OCI-LY3 (cell line): ENCODE measurements around the gene MYH16.
"Not testable (repeated sequence)": the region's sequence is repeated elsewhere in the genome, so short reads cannot be mapped to it uniquely, and the experiment has no call there.

Source experiments
- H2AFZ ChIP-seq: fragments of 200-600, 300-600 bp; shearing (Covaris generic); 2 replicates; pipeline ENCODE4 v1.6.0; 2014; ENCODE audit warnings: antibody characterized with exemption, low read depth, low read length
- H3K27ac ChIP-seq: fragments of 200-600, 300-600 bp; sonication (generic); 2 replicates; pipeline ENCODE4 v1.5.1; 2014; ENCODE audit warnings: mild to moderate bottlenecking, low read length, moderate library complexity, mixed read lengths
- H3K27me3 ChIP-seq: fragments of 200-600, 300-600 bp; sonication (generic); 2 replicates; pipeline ENCODE4 v1.6.1; 2014; ENCODE audit warnings: low read depth, low read length, mixed read lengths
- H3K36me3 ChIP-seq: fragments of 200-600, 300-600 bp; sonication (generic); replicated peaks from 2 replicates; pipeline ENCODE3; 2014; ENCODE audit warnings: low read depth, low read length, mixed read lengths
- H3K4me1 ChIP-seq: fragments of 300-600, 200-600 bp; sonication (generic); 2 replicates; pipeline ENCODE4 v1.6.1; 2014; ENCODE audit warnings: low read length, mixed read lengths
- H3K4me2 ChIP-seq: fragments of 200-600, 300-600 bp; sonication (generic); 2 replicates; pipeline ENCODE4 v1.6.1; 2014; ENCODE audit warnings: low read length, mixed read lengths
- H3K4me3 ChIP-seq: fragments of 300-600, 200-600 bp; sonication (generic); 2 replicates; pipeline ENCODE4 v1.5.1; 2014; ENCODE audit warnings: antibody characterized with exemption, mild to moderate bottlenecking, low read length, moderate library complexity
- H3K79me2 ChIP-seq: fragments of 300-600, 200-600 bp; shearing (Covaris generic); 2 replicates; pipeline ENCODE4 v1.6.1; 2014; ENCODE audit warnings: mild to moderate bottlenecking, low read length, mixed read lengths
- H3K9ac ChIP-seq: fragments of 300-600, 200-600 bp; shearing (Covaris generic); 2 replicates; pipeline ENCODE4 v1.6.0; 2014; ENCODE audit warnings: mild to moderate bottlenecking, low read length, moderate library complexity
- H3K9me3 ChIP-seq: fragments of 200-600, 300-600 bp; shearing (Covaris generic); 2 replicates; pipeline ENCODE4 v1.6.1; 2014; ENCODE audit warnings: low read length, mixed read lengths; ENCODE audit not compliant: insufficient read depth
- H4K20me1 ChIP-seq: fragments of 200-600, 300-600 bp; sonication (generic); 2 replicates; pipeline ENCODE4 v1.6.1; 2016; ENCODE audit warnings: low read length, mixed read lengths; ENCODE audit not compliant: insufficient read depth
- CTCF ChIP-seq: fragments of 200-600, 300-600 bp; sonication (generic); IDR thresholded peaks from 2 replicates; pipeline ENCODE4 v1.5.1; 2014; ENCODE audit warnings: antibody characterized with exemption, low read length, low read depth
- EZH2phosphoT487 ChIP-seq: fragments of 200-600 bp; shearing (Covaris generic); IDR thresholded peaks from 2 replicates; pipeline ENCODE4 v1.6.1; 2018; ENCODE audit warnings: antibody characterized with exemption, mixed run types, low read depth

Gene MYH16

GRCh38 chr7:99278180-99278579, 5.5 kb downstream of the MYH16 start:
- TF ChIP-seq EZH2phosphoT487 (no peak), CTCF (no peak)
- H3K27me3 ChIP-seq = no peaks in the 10 kb centered on the region; the same call in 1 of the 2 replicates
- no peaks in the 10 kb centered on the region for H3K79me2 ChIP-seq
- no peaks in the 10 kb centered on the region for H3K9me3 ChIP-seq
- H3K4me3 ChIP-seq = no peak overlapping the region
- H3K27ac ChIP-seq = no peak overlapping the region
- H3K36me3 ChIP-seq = no peaks in the 10 kb centered on the region
- H4K20me1 ChIP-seq = no peaks in the 10 kb centered on the region
- H3K9ac ChIP-seq = no peak overlapping the region
- no peak overlapping the region for H2AFZ ChIP-seq
- H3K4me1 ChIP-seq = peaks cover 5% of the 10 kb centered on the region; the same call in 1 of the 2 replicates
- no peak overlapping the region for H3K4me2 ChIP-seq

- H3K27ac ChIP-seq, H3K9ac ChIP-seq, H3K79me2 ChIP-seq, H4K20me1 ChIP-seq, H3K4me1 ChIP-seq, H3K9me3 ChIP-seq, H3K36me3 ChIP-seq, H3K4me3 ChIP-seq, H2AFZ ChIP-seq, H3K4me2 ChIP-seq, H3K27me3 ChIP-seq: not testable (repeated sequence)
These were observed 11.5 kb downstream of the MYH16 start for GRCh38 chr7:99284165-99284564.

GRCh38 chr7:99287779-99288534, 15.3 kb downstream of the MYH16 start:
- no peak overlapping the region for H3K9ac ChIP-seq
- H3K27ac ChIP-seq = no peak overlapping the region
- no peak for TF ChIP-seq EZH2phosphoT487
- no peak for TF ChIP-seq CTCF

GRCh38 chr7:99289185-99289584, 16.5 kb downstream of the MYH16 start:
- Histone ChIP-seq H2AFZ (no peak overlapping the region), H4K20me1 (no peaks in the 10 kb centered on the region), H3K9ac (no peak overlapping the region), H3K27ac (no peak overlapping the region), H3K4me1 (no peaks in the 10 kb centered on the region), H3K27me3 (no peaks in the 10 kb centered on the region), H3K9me3 (no peaks in the 10 kb centered on the region), H3K4me3 (no peak overlapping the region), H3K4me2 (no peak overlapping the region), H3K79me2 (no peaks in the 10 kb centered on the region), H3K36me3 (no peaks in the 10 kb centered on the region)
- TF ChIP-seq EZH2phosphoT487 = no peak
- no peak for TF ChIP-seq CTCF

More at GRCh38 chr7:99287779-99288534, 15.3 kb downstream of the MYH16 start:
- Histone ChIP-seq H4K20me1 (no peaks in the 10 kb centered on the region), H3K27me3 (no peaks in the 10 kb centered on the region), H3K9me3 (no peaks in the 10 kb centered on the region), H3K4me3 (no peak overlapping the region), H3K36me3 (no peaks in the 10 kb centered on the region), H3K4me2 (no peak overlapping the region), H3K79me2 (no peaks in the 10 kb centered on the region), H2AFZ (no peak overlapping the region), H3K4me1 (no peaks in the 10 kb centered on the region)

- H3K9me3 ChIP-seq, H3K4me3 ChIP-seq, H3K9ac ChIP-seq, H4K20me1 ChIP-seq, H3K36me3 ChIP-seq, H2AFZ ChIP-seq, H3K4me1 ChIP-seq, H3K27me3 ChIP-seq, H3K4me2 ChIP-seq, H3K27ac ChIP-seq, H3K79me2 ChIP-seq: not testable (repeated sequence)
These were observed 17.5 kb downstream of the MYH16 start for GRCh38 chr7:99290148-99290547.
